SU-DHL-6 (cell line): ENCODE measurements around the gene SIAE.

Experiments used
- H2AFZ ChIP-seq: fragments of 200-600 bp; sonication (generic); 2 replicates; pipeline ENCODE4 v1.6.1; 2014; ENCODE audit warnings: low read depth, mild to moderate bottlenecking, moderate library complexity, mixed read lengths, antibody characterized with exemption, low read length; ENCODE audit not compliant: severe bottlenecking
- H3F3A ChIP-seq: fragments of 200-600 bp; shearing (Covaris generic); 2 replicates; pipeline ENCODE4 v1.6.0; 2016; ENCODE audit warnings: antibody characterized with exemption, mild to moderate bottlenecking; ENCODE audit not compliant: insufficient read depth
- H3K27ac ChIP-seq: fragments of 200-600 bp; sonication (generic); 2 replicates; pipeline ENCODE4 v1.5.1; 2016; ENCODE audit warnings: low read depth, mild to moderate bottlenecking, low read length, moderate library complexity, mixed read lengths
- H3K27me3 ChIP-seq: fragments of 200-600 bp; sonication (generic), shearing (Covaris generic); 2 replicates; pipeline ENCODE4 v1.6.0; 2014; ENCODE audit warnings: mild to moderate bottlenecking, low read length
- H3K36me3 ChIP-seq: fragments of 200-600 bp; sonication (generic); 2 replicates; pipeline ENCODE4 v1.6.1; 2014; ENCODE audit warnings: mild to moderate bottlenecking, low read length, mixed read lengths
- H3K4me2 ChIP-seq: fragments of 300-600, 200-600 bp; shearing (Covaris generic), sonication (generic); 2 replicates; pipeline ENCODE4 v1.6.0; 2014; ENCODE audit warnings: low read length, low read depth, mild to moderate bottlenecking; ENCODE audit not compliant: poor library complexity, severe bottlenecking
- H3K4me3 ChIP-seq: fragments of 200-600 bp; sonication (generic); 2 replicates; pipeline ENCODE4 v1.5.1; 2014; ENCODE audit warnings: antibody characterized with exemption, low read length, mild to moderate bottlenecking, mixed read lengths; ENCODE audit not compliant: insufficient read depth, poor library complexity, severe bottlenecking
- H3K79me2 ChIP-seq: fragments of 200-600 bp; sonication (generic); 2 replicates; pipeline ENCODE4 v1.6.1; 2014; ENCODE audit warnings: mild to moderate bottlenecking, low read length, moderate library complexity; ENCODE audit not compliant: insufficient read depth
- H3K9ac ChIP-seq: fragments of 200-600 bp; sonication (generic); 2 replicates; pipeline ENCODE4 v1.7.0; 2014; ENCODE audit warnings: mild to moderate bottlenecking, low read length
- H3K9me2 ChIP-seq: fragments of 200-600 bp; sonication (generic); replicated peaks from 2 replicates; pipeline ENCODE4 v1.6.1; 2014; ENCODE audit warnings: low read length; ENCODE audit not compliant: insufficient read depth
- H3K9me3 ChIP-seq: fragments of 200-600 bp; sonication (generic); 2 replicates; pipeline ENCODE4 v1.6.1; 2014; ENCODE audit warnings: low read length, mixed read lengths; ENCODE audit not compliant: insufficient read depth
- H4K20me1 ChIP-seq: fragments of 200-600 bp; sonication (generic); 2 replicates; pipeline ENCODE4 v1.6.1; 2014; ENCODE audit warnings: low read depth, mild to moderate bottlenecking, antibody characterized with exemption, low read length, moderate library complexity, mixed read lengths
- EZH2phosphoT487 ChIP-seq: fragments of 200-600 bp; sonication (generic), shearing (Covaris generic); conservative IDR thresholded peaks from 2 replicates; pipeline ENCODE4 v1.6.1; 2018; ENCODE audit warnings: mild to moderate bottlenecking, antibody characterized with exemption, low read length, moderate library complexity, mixed read lengths
- TF ChIP-seq, protein P1 (sequence below): fragments of 200-600 bp; sonication (generic); IDR thresholded peaks from one replicate; pipeline ENCODE4 v1.5.1; 2017; ENCODE audit warnings: antibody characterized with exemption, mild to moderate bottlenecking, low read length, moderate library complexity; ENCODE audit not compliant: insufficient read depth, poor library complexity, severe bottlenecking

Gene SIAE

DNA sequence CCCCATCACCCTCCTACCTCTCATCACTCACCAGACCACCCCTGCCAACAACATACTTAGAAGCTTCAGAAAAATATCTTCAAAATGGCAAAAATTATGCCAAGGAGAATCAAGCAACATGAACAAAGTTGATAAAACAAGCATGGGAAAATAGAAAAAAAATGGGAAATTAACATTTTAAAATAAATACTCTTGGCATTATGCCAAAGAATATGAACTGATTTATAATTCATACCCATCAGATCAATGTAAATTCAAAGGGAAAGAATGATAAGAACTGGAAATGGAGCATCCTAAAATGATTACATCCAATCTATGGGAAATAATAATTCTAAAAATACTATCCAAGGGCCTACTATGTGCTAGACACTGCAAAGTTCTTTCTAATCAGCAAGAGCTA, 12.0 kb downstream of the SIAE start:
- Histone ChIP-seq H3K4me2 (no peak overlapping the region), H3K9me2 (no peaks in the 10 kb centered on the region), H3K27me3 (no peaks in the 10 kb centered on the region), H3K9me3 (no peaks in the 10 kb centered on the region), H3K79me2 (no peaks in the 10 kb centered on the region), H3K9ac (no peak overlapping the region), H3K27ac (no peak overlapping the region), H2AFZ (no peak overlapping the region), H3K36me3 (no peaks in the 10 kb centered on the region), H3K4me3 (no peak overlapping the region), H3F3A (no peaks in the 10 kb centered on the region), H4K20me1 (no peaks in the 10 kb centered on the region)
- TF ChIP-seq, protein P1, sequence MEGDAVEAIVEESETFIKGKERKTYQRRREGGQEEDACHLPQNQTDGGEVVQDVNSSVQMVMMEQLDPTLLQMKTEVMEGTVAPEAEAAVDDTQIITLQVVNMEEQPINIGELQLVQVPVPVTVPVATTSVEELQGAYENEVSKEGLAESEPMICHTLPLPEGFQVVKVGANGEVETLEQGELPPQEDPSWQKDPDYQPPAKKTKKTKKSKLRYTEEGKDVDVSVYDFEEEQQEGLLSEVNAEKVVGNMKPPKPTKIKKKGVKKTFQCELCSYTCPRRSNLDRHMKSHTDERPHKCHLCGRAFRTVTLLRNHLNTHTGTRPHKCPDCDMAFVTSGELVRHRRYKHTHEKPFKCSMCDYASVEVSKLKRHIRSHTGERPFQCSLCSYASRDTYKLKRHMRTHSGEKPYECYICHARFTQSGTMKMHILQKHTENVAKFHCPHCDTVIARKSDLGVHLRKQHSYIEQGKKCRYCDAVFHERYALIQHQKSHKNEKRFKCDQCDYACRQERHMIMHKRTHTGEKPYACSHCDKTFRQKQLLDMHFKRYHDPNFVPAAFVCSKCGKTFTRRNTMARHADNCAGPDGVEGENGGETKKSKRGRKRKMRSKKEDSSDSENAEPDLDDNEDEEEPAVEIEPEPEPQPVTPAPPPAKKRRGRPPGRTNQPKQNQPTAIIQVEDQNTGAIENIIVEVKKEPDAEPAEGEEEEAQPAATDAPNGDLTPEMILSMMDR: no peak
- TF ChIP-seq EZH2phosphoT487: no peak

GRCh38 chr11:124658986-124659385, 14.6 kb downstream of the SIAE start:
- no peak overlapping the region for H3K9ac ChIP-seq
- no peak for TF ChIP-seq EZH2phosphoT487
- TF ChIP-seq, protein P1: no peak
- H3K27ac ChIP-seq: no peak overlapping the region
- no peaks in the 10 kb centered on the region for H4K20me1 ChIP-seq
- H3K9me2 ChIP-seq: no peaks in the 10 kb centered on the region
- no peak overlapping the region for H3K4me2 ChIP-seq
- no peak overlapping the region for H2AFZ ChIP-seq
- H3K9me3 ChIP-seq: no peaks in the 10 kb centered on the region
- no peaks in the 10 kb centered on the region for H3K27me3 ChIP-seq
- H3K4me3 ChIP-seq: no peak overlapping the region
- no peaks in the 10 kb centered on the region for H3K79me2 ChIP-seq
- no peaks in the 10 kb centered on the region for H3F3A ChIP-seq
- no peaks in the 10 kb centered on the region for H3K36me3 ChIP-seq

- H3K79me2 ChIP-seq: no peaks in the 10 kb centered on the region
- H3K36me3 ChIP-seq: no peaks in the 10 kb centered on the region
- H3K4me3 ChIP-seq: no peak overlapping the region
- H3K27me3 ChIP-seq: no peaks in the 10 kb centered on the region
- no peaks in the 10 kb centered on the region for H3K9me2 ChIP-seq
- H3K27ac ChIP-seq: no peak overlapping the region
- H3K9ac ChIP-seq: no peak overlapping the region
- H3K4me2 ChIP-seq: no peak overlapping the region
- no peaks in the 10 kb centered on the region for H4K20me1 ChIP-seq
- TF ChIP-seq, protein P1: no peak
- TF ChIP-seq EZH2phosphoT487: no peak
- no peaks in the 10 kb centered on the region for H3K9me3 ChIP-seq
- no peaks in the 10 kb centered on the region for H3F3A ChIP-seq
- H2AFZ ChIP-seq: no peak overlapping the region
Observed at GRCh38 chr11:124658501-124658900, 15.0 kb downstream of the SIAE start.
